ENCODE measurements around the gene C17orf114.

- TF ChIP-seq CTCF (IDR thresholded peaks at IDR 0.05) = no peak
- TF ChIP-seq POLR2AphosphoS5 (IDR thresholded peaks at IDR 0.05; ENCODE audit: low read depth, low read length) = no peak
Measured at GRCh38 chr17:4751932-4752331, 50.2 kb downstream of the C17orf114 start.

All from Panc1 (cell line).